Osteoblast (primary cell): Measurements from ENCODE around the gene GJB5. TPM values are rescaled to one million over a fixed set of nuclear protein-coding genes. Genes with fewer than 3 reads are reported as not detected.

Experiments used
- DNase-seq: peaks from one replicate; pipeline ENCODE4 v3.0.0; 2011; ENCODE audit warnings: low spot score, mixed read lengths; ENCODE audit not compliant: insufficient read length; ENCODE audit errors: missing footprints
- H2AFZ ChIP-seq: 2 replicates; pipeline ENCODE4 v1.6.0; 2011; ENCODE audit warnings: mild to moderate bottlenecking, low read length
- H3K27ac ChIP-seq: 2 replicates; pipeline ENCODE4 v1.5.1; 2011; ENCODE audit warnings: mild to moderate bottlenecking, low read depth, low read length, moderate library complexity
- H3K27me3 ChIP-seq: 2 replicates; pipeline ENCODE4 v1.6.0; 2012; ENCODE audit warnings: mild to moderate bottlenecking, control low read depth, inconsistent platforms, low read length, moderate library complexity; ENCODE audit not compliant: insufficient read depth
- H3K36me3 ChIP-seq: 2 replicates; pipeline ENCODE4 v1.5.1; 2011; ENCODE audit warnings: mild to moderate bottlenecking, low read length, control low read depth, moderate library complexity; ENCODE audit not compliant: insufficient read depth
- H3K4me1 ChIP-seq: 2 replicates; pipeline ENCODE4 v1.5.1; 2011; ENCODE audit warnings: mild to moderate bottlenecking, low read length, control low read depth, moderate library complexity; ENCODE audit not compliant: insufficient read depth
- H3K4me2 ChIP-seq: 2 replicates; pipeline ENCODE4 v1.6.0; 2011; ENCODE audit warnings: mild to moderate bottlenecking, low read length; ENCODE audit not compliant: insufficient read depth
- H3K4me3 ChIP-seq: fragments of 200-600 bp; sonication (generic); 3 replicates; pipeline ENCODE4 v1.5.1; 2012; ENCODE audit warnings: mild to moderate bottlenecking, low read length, inconsistent platforms; ENCODE audit not compliant: insufficient read depth
- H3K79me2 ChIP-seq: 2 replicates; pipeline ENCODE4 v1.6.0; 2012; ENCODE audit warnings: mild to moderate bottlenecking, low read length, control low read depth, inconsistent platforms; ENCODE audit not compliant: insufficient read depth
- H3K9me3 ChIP-seq: 2 replicates; pipeline ENCODE4 v1.5.1; 2011; ENCODE audit warnings: low read depth, low read length, control low read depth
- H4K20me1 ChIP-seq: 2 replicates; pipeline ENCODE4 v1.6.0; 2012; ENCODE audit warnings: mild to moderate bottlenecking, low read length, control low read depth; ENCODE audit not compliant: insufficient read depth
- CTCF ChIP-seq: IDR thresholded peaks from 2 replicates; pipeline ENCODE4 v1.5.1; 2011; ENCODE audit warnings: mild to moderate bottlenecking, low read depth, low read length, moderate library complexity; ENCODE audit errors: extremely low read depth
- total RNA-seq: library from RNA; depleted of rRNA; stranded (reverse); fragments of >200 nt; gene quantifications from 2 replicates; pipeline ENCODE4 v1.2.3, GENCODE V29; 2012

The GJB5 gene
- total RNA-seq: not detected in 2 replicates

- H3K4me1 ChIP-seq: no peaks in the 10 kb centered on the region
- H3K79me2 ChIP-seq: no peaks in the 10 kb centered on the region
- H4K20me1 ChIP-seq: no peaks in the 10 kb centered on the region
- no peaks in the 10 kb centered on the region for H3K27me3 ChIP-seq
- H3K4me2 ChIP-seq: no peak within 1 kb of the TSS
- H3K36me3 ChIP-seq: no peaks in the 10 kb centered on the region
- no peak within 1 kb of the TSS for H3K4me3 ChIP-seq
- DNase-seq: no peak
- no peak for TF ChIP-seq CTCF
- no peaks in the 10 kb centered on the region for H3K9me3 ChIP-seq
- no peak within 1 kb of the TSS for H2AFZ ChIP-seq
- H3K27ac ChIP-seq: no peak within 1 kb of the TSS
These were observed at the start of gene GJB5 for GRCh38 chr1:34754964-34755637. Gene GJB5, plus strand, starts transcription at chr1:34755047. Its CDS starts 2,284 bp downstream, at chr1:34757331.

GRCh38 chr1:34705077-34705476 lies 49.8 kb upstream of the GJB5 start:
- no peaks in the 10 kb centered on the region for H4K20me1 ChIP-seq
- no peaks in the 10 kb centered on the region for H3K4me1 ChIP-seq
- no peak for DNase-seq
- no peaks in the 10 kb centered on the region for H3K36me3 ChIP-seq
- no peak overlapping the region for H2AFZ ChIP-seq
- no peak for TF ChIP-seq CTCF
- no peak overlapping the region for H3K4me3 ChIP-seq
- H3K9me3 ChIP-seq: no peaks in the 10 kb centered on the region
- no peaks in the 10 kb centered on the region for H3K27me3 ChIP-seq
- no peak overlapping the region for H3K4me2 ChIP-seq
- H3K27ac ChIP-seq: no peak overlapping the region
- H3K79me2 ChIP-seq: no peaks in the 10 kb centered on the region

GRCh38 chr1:34708106-34708505 lies 46.7 kb upstream of the GJB5 start:
- TF ChIP-seq CTCF: no peak
- Histone ChIP-seq H3K4me3 (no peak overlapping the region), H3K27me3 (no peaks in the 10 kb centered on the region), H4K20me1 (no peaks in the 10 kb centered on the region), H3K79me2 (no peaks in the 10 kb centered on the region), H3K4me2 (no peak overlapping the region), H3K36me3 (no peaks in the 10 kb centered on the region), H3K9me3 (no peaks in the 10 kb centered on the region), H3K27ac (no peak overlapping the region), H2AFZ (no peak overlapping the region), H3K4me1 (no peaks in the 10 kb centered on the region)
- no peak for DNase-seq

- H3K4me3 ChIP-seq: no peak overlapping the region
- H3K79me2 ChIP-seq: no peaks in the 10 kb centered on the region
- no peak overlapping the region for H3K4me2 ChIP-seq
- H2AFZ ChIP-seq: no peak overlapping the region
- H3K27me3 ChIP-seq: no peaks in the 10 kb centered on the region
- no peak overlapping the region for H3K27ac ChIP-seq
- DNase-seq: no peak
- H3K36me3 ChIP-seq: no peaks in the 10 kb centered on the region
- H3K9me3 ChIP-seq: no peaks in the 10 kb centered on the region
- no peaks in the 10 kb centered on the region for H3K4me1 ChIP-seq
- TF ChIP-seq CTCF: no peak
- H4K20me1 ChIP-seq: no peaks in the 10 kb centered on the region
These were observed 45.3 kb upstream of the GJB5 start for GRCh38 chr1:34709547-34709946.
